Measurements from ENCODE around the gene PLXNB2. TPM values are rescaled to one million over a fixed set of nuclear protein-coding genes. Genes with fewer than 3 reads are reported as not detected.

PLXNB2 gene
- total RNA-seq, 4 donors from 2014 or later: 44.7 to 208 (median 126) TPM

- no peak for DNase-seq
Measured at GRCh38 chr22:50320116-50320515, 12.7 kb upstream of the PLXNB2 start.

GRCh38 chr22:50319503-50319951 lies 12.1 kb upstream of the PLXNB2 start:
- intact Hi-C loops (cut with DNase I; ENCODE audit: low total_unique reads): no loop called here
- Histone ChIP-seq H3K27ac (no peak overlapping the region), H3K27me3 (no peaks in the 10 kb centered on the region), H3K9me3 (no peaks in the 10 kb centered on the region), H3K36me3 (no peaks in the 10 kb centered on the region), H3K4me1 (no peaks in the 10 kb centered on the region), H3K4me3 (no peak overlapping the region)
- TF ChIP-seq POLR2A (IDR thresholded peaks at IDR 0.05) (no peak), CTCF (IDR thresholded peaks at IDR 0.05) (no peak)
- DNase-seq: no peak

More at GRCh38 chr22:50320116-50320515, 12.7 kb upstream of the PLXNB2 start:
- Histone ChIP-seq H3K4me3 (no peak overlapping the region), H3K4me1 (no peaks in the 10 kb centered on the region), H3K27ac (no peak overlapping the region), H3K36me3 (no peaks in the 10 kb centered on the region), H3K27me3 (no peaks in the 10 kb centered on the region), H3K9me3 (no peaks in the 10 kb centered on the region)
- TF ChIP-seq CTCF (IDR thresholded peaks at IDR 0.05): no peak
- TF ChIP-seq POLR2A (IDR thresholded peaks at IDR 0.05): no peak
- intact Hi-C loops (cut with DNase I; ENCODE audit: low total_unique reads): no loop called here

- no peak for TF ChIP-seq CTCF (IDR thresholded peaks at IDR 0.05)
- TF ChIP-seq POLR2A (IDR thresholded peaks at IDR 0.05): no peak
- DNase-seq: no peak
- intact Hi-C loops (cut with DNase I; ENCODE audit: low total_unique reads): no loop called here
Measured at GRCh38 chr22:50318698-50319411, 11.4 kb upstream of the PLXNB2 start.

GRCh38 chr22:50318356-50318697 lies 10.9 kb upstream of the PLXNB2 start:
- Histone ChIP-seq H3K27ac (no peak overlapping the region), H3K9me3 (no peaks in the 10 kb centered on the region), H3K4me3 (no peak overlapping the region), H3K4me1 (no peaks in the 10 kb centered on the region), H3K36me3 (no peaks in the 10 kb centered on the region), H3K27me3 (no peaks in the 10 kb centered on the region)
- TF ChIP-seq POLR2A (IDR thresholded peaks at IDR 0.05): no peak
- TF ChIP-seq CTCF (IDR thresholded peaks at IDR 0.05): no peak
- DNase-seq: no peak
- intact Hi-C loops (cut with DNase I; ENCODE audit: low total_unique reads): no loop called here

More at GRCh38 chr22:50318698-50319411, 11.4 kb upstream of the PLXNB2 start:
- Histone ChIP-seq H3K9me3 (no peaks in the 10 kb centered on the region), H3K36me3 (no peaks in the 10 kb centered on the region), H3K4me1 (no peaks in the 10 kb centered on the region), H3K27me3 (no peaks in the 10 kb centered on the region), H3K4me3 (no peak overlapping the region), H3K27ac (no peak overlapping the region)

- TF ChIP-seq CTCF (IDR thresholded peaks at IDR 0.05) (no peak), POLR2A (IDR thresholded peaks at IDR 0.05) (no peak)
- intact Hi-C loops (cut with DNase I; ENCODE audit: low total_unique reads): no loop called here
- no peak overlapping the region for H3K4me3 ChIP-seq
- H3K4me1 ChIP-seq: no peaks in the 10 kb centered on the region
- no peaks in the 10 kb centered on the region for H3K9me3 ChIP-seq
- no peaks in the 10 kb centered on the region for H3K36me3 ChIP-seq
- no peak overlapping the region for H3K27ac ChIP-seq
- H3K27me3 ChIP-seq: no peaks in the 10 kb centered on the region
- no peak for DNase-seq
Measured at GRCh38 chr22:50317674-50318073, 10.2 kb upstream of the PLXNB2 start.
